T47D (cell line): ENCODE measurements around the gene IGFBPL1.
A peak's percentile ranks its signal among the peaks of the same experiment; 100 is the strongest.

Source experiments
- DNase-seq, 2 experiments: peaks; one replicate each; pipeline versions ENCODE4 v3.0.0 to v3.0.0-alpha.2; 2011 to 2012; ENCODE audit warnings: low read depth in 1 of 2, low spot score in 1 of 2
- JUND ChIP-seq: IDR thresholded peaks from 2 replicates; pipeline ENCODE4 v1.6.1; 2012; ENCODE audit warnings: low read depth
- in situ Hi-C: cut with HindIII; loops from 2 replicates; pipeline ENCODE4 v1.10.0; 2016; ENCODE audit warnings: low sequenced_read_pairs, low pct_unique_long_range_greater_than_20kb

The IGFBPL1 gene

GRCh38 chr9:38422555-38423260, 1.5 kb downstream of the IGFBPL1 start:
- TF ChIP-seq JUND, result no peak
- in situ Hi-C loops, result no loop called here
- DNase-seq, result no peak

- TF ChIP-seq JUND, result no peak
- in situ Hi-C loops, result no loop called here
- DNase-seq, result no peak
These were observed 2.6 kb downstream of the IGFBPL1 start for GRCh38 chr9:38421498-38422211.

- DNase-seq, result no peak
- no peak for TF ChIP-seq JUND
- in situ Hi-C loops, result no loop called here
These were observed 5.1 kb downstream of the IGFBPL1 start for GRCh38 chr9:38419181-38419580.

- DNase-seq, result no peak
- TF ChIP-seq JUND, result no peak
- in situ Hi-C loops, result no loop called here
These were observed 5.9 kb downstream of the IGFBPL1 start for GRCh38 chr9:38418366-38418765.

DNA sequence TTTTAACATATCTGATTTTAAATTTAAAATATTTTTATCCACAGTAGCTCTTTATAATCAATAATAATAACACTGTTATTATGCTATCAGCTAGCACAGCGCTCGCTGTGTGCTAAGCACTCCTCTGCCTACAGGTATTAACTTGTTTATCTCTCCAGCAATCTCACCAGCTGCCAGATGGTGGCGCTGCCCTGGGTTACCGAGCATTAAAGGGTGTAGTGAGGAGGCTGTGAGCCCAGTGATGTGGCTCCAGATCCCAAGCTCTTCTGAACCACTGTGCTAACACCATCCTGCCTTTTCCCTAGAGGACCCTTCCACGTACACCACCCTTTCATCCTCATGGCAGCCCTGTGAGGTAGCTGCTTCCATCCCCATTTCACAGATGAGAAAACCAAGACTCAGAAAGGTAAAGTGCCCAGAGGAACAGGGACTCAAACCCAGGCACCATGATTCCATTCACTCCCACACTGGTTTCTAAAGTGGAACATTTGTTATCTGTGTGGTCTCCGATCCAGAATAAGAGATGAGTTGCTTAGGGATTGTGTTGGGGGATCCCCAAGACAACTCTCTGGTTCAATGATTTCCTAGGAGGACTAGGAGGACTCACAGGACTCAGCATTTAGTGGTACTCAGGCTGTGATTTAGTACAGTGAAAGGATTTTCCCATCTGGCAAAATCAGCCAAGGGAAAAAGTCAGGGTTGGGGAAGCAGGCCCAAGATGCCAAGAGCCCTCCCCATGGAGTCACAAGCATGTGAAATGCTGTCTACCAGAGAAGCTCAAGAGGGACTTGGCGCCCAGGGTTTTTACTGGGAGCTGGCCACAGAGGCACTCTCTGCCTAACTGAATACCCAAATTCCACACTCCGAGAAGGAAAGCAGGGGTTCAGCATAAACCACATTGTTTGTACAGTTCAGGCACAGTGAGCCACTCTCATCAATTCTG, 7.0 kb downstream of the IGFBPL1 start:
- TF ChIP-seq JUND, result no peak
- peak in 1 of 2 experiments; percentile 55 for DNase-seq

GRCh38 chr9:38416461-38416860, 7.8 kb downstream of the IGFBPL1 start:
- in situ Hi-C loops, result no loop called here
- no peak for TF ChIP-seq JUND
- DNase-seq, result no peak

More for the DNA sequence above, 7.0 kb downstream of the IGFBPL1 start:
- in situ Hi-C loops, result no loop called here

- in situ Hi-C loops, result no loop called here
- DNase-seq, result no peak
- no peak for TF ChIP-seq JUND
These were observed 8.4 kb downstream of the IGFBPL1 start for GRCh38 chr9:38415856-38416255.

GRCh38 chr9:38414040-38414723, 10.1 kb downstream of the IGFBPL1 start:
- no peak for DNase-seq
- TF ChIP-seq JUND, result no peak
- in situ Hi-C loops, result no loop called here

DNA sequence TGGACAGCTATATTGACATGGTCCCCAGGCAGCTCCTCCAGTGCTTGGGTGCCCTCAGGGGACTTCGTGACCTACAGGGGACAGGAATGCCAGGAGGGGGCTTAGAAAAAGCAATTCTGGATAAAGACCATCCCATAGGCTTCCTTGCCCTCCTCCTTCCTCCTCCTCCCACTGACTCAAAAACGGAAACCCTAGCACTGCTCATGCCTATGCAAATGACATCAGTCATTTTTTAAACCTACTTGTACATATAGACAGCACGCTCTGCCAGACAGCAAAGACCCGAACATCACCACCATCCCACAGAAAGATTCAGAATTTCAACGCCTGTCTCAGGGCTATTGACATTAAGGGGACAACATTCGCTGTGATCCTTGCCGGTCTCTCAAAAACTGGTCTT, 11.0 kb downstream of the IGFBPL1 start:
- DNase-seq, result no peak
- TF ChIP-seq JUND, result no peak
- in situ Hi-C loops, result no loop called here

GRCh38 chr9:38412751-38413150, 11.5 kb downstream of the IGFBPL1 start:
- in situ Hi-C loops, result no loop called here

GRCh38 chr9:38408719-38409118, 15.5 kb downstream of the IGFBPL1 start:
- DNase-seq, result no peak
- TF ChIP-seq JUND, result no peak
- in situ Hi-C loops, result no loop called here

More at GRCh38 chr9:38412751-38413150, 11.5 kb downstream of the IGFBPL1 start:
- no peak for TF ChIP-seq JUND
- DNase-seq, result no peak
